IPS DF 4.7 (cell line): ENCODE measurements around the gene PSMD1.
"Not testable (repeated sequence)": the region's sequence is repeated elsewhere in the genome, so short reads cannot be mapped to it uniquely, and the experiment has no call there.

Experiments used
- DNase-seq: peaks from one replicate; pipeline ENCODE4 v3.0.0-alpha.2; 2013; ENCODE audit warnings: low spot score; ENCODE audit errors: extremely low read depth

The PSMD1 gene

GRCh38 chr2:231115651-231116050, 59.0 kb downstream of the PSMD1 start:
- DNase-seq: no peak

- DNase-seq: no peak
These were observed 60.5 kb downstream of the PSMD1 start for GRCh38 chr2:231117148-231117547.

DNA sequence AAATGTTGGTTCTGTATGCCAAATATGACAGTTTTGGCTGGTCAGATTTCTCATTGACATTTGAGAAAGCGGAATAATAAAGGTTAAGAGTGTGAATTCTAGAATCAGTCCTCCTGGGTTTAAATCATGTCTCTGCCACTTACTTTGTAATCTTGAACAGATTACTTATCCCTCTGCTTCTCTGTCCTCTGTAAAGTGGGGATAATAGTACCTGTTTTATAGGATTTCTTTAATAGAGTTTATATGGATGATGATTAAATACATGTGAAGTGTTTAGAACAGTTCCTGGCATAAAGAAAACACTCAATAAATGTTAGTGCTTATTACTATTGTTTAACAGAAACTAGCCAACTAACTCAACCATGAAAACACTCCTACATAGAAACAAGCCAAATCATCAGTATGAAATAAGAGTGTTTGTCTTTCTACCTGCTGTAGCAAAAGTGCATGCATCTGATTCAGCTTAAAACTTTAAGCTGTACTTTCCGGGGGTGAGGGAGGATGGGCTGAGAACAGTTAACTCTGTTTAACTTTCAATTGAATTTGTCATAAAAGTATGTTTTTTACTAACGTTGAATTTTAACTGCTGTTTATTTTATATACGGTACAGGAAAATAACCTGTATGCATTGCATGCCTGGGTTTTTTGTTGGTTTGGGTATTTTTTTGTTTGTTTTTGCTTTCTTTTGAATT, 61.4 kb downstream of the PSMD1 start:
- DNase-seq: no peak

GRCh38 chr2:231118614-231118942, 61.9 kb downstream of the PSMD1 start:
- DNase-seq: no peak

GRCh38 chr2:231123362-231123898, 66.8 kb downstream of the PSMD1 start:
- DNase-seq: no peak

GRCh38 chr2:231124838-231125568, 68.3 kb downstream of the PSMD1 start, which contains the start of gene HTR2B:
Gene HTR2B, minus strand, starts transcription at chr2:231125042. Its CDS starts 1,278 bp downstream, at chr2:231123764.
- DNase-seq: no peak

- no peak for DNase-seq
These were observed 69.5 kb downstream of the PSMD1 start for GRCh38 chr2:231126123-231126522.

DNA sequence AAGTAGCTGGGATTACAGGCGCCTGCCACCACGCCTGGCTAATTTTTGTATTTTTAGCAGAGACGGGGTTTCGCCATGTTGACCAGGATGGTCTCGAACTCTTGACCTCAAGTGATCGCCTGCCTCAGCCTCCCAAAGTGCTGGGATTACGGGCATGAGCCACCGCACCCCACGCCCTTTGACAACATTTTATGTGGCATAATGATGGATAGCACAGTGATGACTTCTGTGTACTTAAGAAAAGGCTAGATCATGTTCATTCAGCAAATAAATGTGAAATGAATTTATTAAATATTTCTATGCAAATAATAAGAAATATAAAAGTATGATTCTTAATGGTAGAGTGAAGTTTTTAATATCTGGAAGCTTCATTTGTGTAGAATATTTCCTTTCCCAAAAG, 70.8 kb downstream of the PSMD1 start:
- DNase-seq: no peak

DNA sequence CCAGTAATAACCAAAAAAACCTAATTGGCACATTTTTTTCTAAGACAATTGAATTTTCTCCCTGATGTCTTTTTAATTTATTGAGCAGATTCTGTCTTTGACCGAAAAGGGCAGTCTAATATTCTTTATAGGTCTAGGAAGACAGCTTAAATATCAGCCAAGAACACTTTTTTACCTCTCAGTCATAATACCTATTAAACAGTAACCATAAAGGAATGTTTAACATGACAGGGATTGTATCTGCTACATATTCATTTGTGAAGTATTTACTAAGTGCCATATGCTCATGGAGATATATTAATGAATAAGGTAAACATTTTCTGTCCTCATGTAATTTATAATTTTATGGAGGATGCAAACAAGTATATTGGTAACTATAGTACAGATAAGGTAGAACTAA, 71.3 kb downstream of the PSMD1 start:
- no peak for DNase-seq

DNA sequence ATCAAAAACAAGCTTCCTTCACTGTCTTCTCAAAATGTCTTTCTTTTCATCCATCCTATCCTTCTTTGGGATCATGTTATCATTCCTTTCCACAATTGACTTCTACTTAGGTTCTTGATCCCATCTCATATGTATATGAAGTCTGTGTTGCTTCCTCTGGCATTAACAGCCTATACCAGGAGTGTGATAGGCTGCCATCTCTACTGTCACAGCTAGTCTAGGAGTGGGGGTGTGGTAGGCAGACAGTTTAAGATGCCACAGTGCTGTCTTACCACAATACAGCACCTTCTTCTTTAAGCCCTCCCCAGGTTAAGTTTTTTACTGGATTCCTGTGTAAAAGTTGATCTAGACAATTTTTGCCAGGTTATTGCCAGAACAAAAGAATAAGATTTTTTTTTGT, 71.9 kb downstream of the PSMD1 start:
- DNase-seq: no peak

DNA sequence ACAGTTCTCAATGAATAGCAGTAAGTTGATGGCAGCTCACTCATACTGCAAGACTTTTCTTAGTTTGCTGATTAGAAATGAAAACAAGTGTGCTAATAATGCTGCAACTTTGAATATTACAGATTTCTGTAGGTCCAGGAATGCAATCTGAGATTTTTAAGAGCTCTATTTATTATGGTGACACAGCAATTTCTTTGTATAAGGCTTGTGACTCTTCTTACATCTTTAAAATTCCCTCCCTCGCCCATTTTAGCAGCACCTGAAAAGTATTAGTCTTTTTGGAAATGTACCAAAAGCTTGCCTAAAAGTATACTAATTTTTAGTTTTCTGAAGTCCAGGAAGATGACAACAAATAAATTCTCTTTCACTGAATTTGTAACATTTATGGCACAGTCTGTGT, 72.5 kb downstream of the PSMD1 start:
- no peak for DNase-seq

- no peak for DNase-seq
These were observed 73.8 kb downstream of the PSMD1 start for GRCh38 chr2:231130336-231131056.

DNA sequence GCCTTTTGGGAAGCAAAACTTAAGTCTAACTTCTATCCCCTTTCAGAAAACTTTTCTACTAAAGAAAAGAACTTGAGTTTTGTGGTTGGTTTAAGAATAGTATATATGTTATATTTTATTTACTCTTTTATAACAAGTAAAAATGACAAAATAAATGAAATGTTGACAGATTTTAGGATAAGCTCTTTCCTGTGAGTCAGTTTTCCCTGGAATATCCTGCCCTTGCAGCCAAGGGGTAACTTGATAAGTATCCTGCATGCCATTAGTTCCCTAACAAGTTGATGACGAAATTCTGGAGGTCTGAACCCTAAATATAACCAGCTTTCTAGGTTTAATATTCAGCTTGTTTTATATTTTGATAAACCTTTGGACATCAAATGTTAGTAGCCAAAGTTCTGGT, 75.5 kb downstream of the PSMD1 start:
- DNase-seq: no peak

DNA sequence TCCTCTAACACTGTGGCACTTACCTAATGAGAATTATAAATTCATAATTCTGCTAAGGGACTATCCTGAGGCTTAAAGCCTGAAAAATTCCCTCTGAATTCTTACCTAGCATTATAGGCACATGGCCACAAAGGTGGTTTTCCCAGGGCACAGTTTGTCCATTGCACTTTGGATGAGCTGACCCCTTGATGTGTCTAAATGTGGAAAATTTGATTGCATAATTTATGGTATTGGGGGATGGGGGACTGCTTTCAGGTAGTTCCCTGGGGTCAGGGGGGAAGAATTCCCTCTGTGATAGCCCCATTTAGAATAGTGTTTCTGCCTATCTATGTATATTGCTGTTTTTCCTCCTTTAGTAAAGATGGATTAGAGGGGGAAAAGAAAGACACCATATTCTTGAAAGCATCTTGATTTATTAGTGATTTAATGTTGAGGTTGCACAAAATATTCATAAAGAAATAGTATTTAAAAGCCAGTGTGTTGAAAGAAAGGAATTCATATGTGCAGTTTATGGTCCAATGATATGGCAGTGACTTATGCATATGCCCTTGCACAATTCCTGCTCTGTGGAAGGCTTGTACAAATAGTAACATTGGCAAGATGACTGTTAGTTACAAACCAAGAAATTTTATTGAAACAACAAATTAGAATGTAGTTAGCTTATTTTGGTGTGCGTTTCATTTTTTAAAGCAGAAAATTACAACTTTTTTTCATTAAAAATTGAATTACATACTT, 76.9 kb downstream of the PSMD1 start:
- no peak for DNase-seq

GRCh38 chr2:231134910-231135655, 78.4 kb downstream of the PSMD1 start:
- DNase-seq: no peak

GRCh38 chr2:231138699-231139098, 82.0 kb downstream of the PSMD1 start:
- DNase-seq: no peak

- DNase-seq: no peak
These were observed 83.1 kb downstream of the PSMD1 start for GRCh38 chr2:231139796-231140195.

DNA sequence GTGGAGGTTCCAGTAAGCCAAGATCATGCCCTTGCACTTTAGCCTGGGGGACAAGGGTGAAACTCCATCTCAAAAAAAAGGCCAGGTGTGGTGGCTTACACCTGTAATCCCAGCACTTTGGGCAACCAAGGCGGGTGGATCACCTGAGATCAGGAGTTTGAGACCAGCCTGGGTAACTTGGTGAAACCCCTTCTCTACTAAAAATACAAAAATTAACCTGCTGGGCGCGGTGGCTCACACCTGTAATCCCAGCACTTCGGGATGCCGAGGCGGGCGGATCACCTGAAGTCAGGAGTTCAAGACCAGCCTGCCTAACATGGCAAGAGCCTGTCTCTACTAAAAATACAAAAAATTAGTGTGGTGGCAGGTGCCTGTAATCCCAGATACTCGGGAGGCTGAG, 84.1 kb downstream of the PSMD1 start:
- DNase-seq: not testable (repeated sequence)

DNA sequence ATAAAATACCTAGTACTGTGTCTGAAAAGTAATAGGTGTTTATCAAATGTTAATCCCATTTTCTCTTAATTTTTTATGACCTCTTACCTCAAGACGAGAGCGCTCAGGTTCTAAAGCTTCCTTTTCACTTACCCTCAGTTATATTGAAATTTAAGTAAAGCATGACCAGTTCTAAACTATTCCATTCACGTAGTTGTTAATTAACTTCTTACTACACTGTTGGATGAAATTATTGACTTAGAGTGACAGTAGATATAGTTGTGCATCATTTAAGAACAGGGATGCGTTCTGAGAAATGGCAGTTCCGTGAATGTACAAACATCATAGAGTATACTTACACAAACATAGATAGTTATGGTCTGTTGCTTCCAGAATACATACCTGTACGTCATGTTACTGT, 88.2 kb downstream of the PSMD1 start:
- DNase-seq: no peak

DNA sequence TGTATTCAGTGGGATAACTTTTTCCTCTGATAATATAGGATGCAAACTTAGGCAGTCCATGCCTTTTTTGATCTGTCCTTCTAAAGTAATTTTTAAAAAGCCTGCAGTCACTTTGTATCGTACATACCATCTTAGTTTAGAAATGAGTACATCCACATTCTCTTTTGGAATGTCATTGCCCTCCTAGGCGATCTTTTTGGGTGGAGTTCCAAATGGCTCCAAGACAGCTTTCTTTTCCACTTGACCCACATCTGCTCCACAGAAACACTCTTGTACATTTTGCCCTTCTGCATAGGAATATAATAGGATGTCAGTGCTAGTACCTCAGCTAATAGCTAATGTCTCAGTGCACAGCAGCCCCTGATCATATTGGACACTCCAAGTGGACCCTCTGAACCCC, 90.0 kb downstream of the PSMD1 start:
- DNase-seq: no peak
